Upper lobe of left lung (tissue), 4 donors: ENCODE measurements around the gene HBA1.

Experiments
- CTCF ChIP-seq, 6 experiments: fragments of 450-650 bp in 4 of 6; fragments of 200-600 bp in 2 of 6; sonication (generic) in 2 of 6; IDR thresholded peaks; one replicate each; pipeline ENCODE4 v1.5.1; 2016 to 2019; ENCODE audit warnings: antibody characterized with exemption in 6 of 6
- POLR2A ChIP-seq, 4 donors: fragments of 450-650 bp; IDR thresholded peaks; one replicate each; pipeline ENCODE4 v1.5.1; 2016 to 2017; ENCODE audit warnings: antibody characterized with exemption in 4 of 4, mild to moderate bottlenecking in 2 of 4

- TF ChIP-seq POLR2A (IDR thresholded peaks at IDR 0.05): no peak
- TF ChIP-seq CTCF (IDR thresholded peaks at IDR 0.05): no peak
Observed at GRCh38 chr16:160691-161190, 15.7 kb upstream of the HBA1 start.
